ENCODE measurements around the gene TMEM147.
A peak's percentile ranks its signal among the peaks of the same experiment; 100 is the strongest.

The TMEM147 gene

GRCh38 chr19:35552534-35553384 lies 7.3 kb downstream of the TMEM147 start:
- in situ Hi-C loops (cut with MboI; ENCODE audit: low sequenced_read_pairs, unreplicated experiment) = no loop called here
- TF ChIP-seq, protein P1, sequence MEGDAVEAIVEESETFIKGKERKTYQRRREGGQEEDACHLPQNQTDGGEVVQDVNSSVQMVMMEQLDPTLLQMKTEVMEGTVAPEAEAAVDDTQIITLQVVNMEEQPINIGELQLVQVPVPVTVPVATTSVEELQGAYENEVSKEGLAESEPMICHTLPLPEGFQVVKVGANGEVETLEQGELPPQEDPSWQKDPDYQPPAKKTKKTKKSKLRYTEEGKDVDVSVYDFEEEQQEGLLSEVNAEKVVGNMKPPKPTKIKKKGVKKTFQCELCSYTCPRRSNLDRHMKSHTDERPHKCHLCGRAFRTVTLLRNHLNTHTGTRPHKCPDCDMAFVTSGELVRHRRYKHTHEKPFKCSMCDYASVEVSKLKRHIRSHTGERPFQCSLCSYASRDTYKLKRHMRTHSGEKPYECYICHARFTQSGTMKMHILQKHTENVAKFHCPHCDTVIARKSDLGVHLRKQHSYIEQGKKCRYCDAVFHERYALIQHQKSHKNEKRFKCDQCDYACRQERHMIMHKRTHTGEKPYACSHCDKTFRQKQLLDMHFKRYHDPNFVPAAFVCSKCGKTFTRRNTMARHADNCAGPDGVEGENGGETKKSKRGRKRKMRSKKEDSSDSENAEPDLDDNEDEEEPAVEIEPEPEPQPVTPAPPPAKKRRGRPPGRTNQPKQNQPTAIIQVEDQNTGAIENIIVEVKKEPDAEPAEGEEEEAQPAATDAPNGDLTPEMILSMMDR (IDR thresholded peaks at IDR 0.05; ENCODE audit: borderline replicate concordance, control extremely low read depth, extremely low read depth, insufficient read depth, missing control alignments) = no peak
- DNase-seq (ENCODE audit: low spot score) = no peak

- TF ChIP-seq, protein P1 (IDR thresholded peaks at IDR 0.05; ENCODE audit: borderline replicate concordance, control extremely low read depth, extremely low read depth, insufficient read depth, missing control alignments) = no peak
- no peak for DNase-seq (ENCODE audit: low spot score)
- in situ Hi-C loops (cut with MboI; ENCODE audit: low sequenced_read_pairs, unreplicated experiment) = no loop called here
Measured at GRCh38 chr19:35553385-35554000, 8.1 kb downstream of the TMEM147 start.

DNA sequence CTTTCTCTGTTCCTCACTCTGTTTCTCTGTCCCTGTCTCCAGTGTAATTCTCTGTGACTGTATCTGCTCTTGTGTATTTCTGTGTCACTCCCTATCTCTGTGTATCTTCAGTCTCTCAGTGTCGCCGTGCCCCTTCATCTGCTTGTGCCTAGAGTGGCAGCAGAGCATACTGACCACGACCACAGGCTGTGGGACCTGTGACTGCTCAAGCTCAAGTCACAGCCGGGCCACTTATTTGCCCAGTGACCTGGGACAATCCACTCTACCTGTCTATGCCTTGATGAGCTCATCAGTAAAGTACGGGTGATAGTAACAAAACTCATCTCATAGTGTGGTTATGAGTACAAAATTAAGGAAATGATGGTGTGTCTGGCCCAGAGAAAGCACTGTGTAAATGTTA lies 8.7 kb downstream of the TMEM147 start:
- in situ Hi-C loops (cut with MboI; ENCODE audit: low sequenced_read_pairs, unreplicated experiment) = no loop called here
- DNase-seq (ENCODE audit: low spot score) = no peak
- TF ChIP-seq, protein P1 (IDR thresholded peaks at IDR 0.05; ENCODE audit: borderline replicate concordance, control extremely low read depth, extremely low read depth, insufficient read depth, missing control alignments) = no peak

DNA sequence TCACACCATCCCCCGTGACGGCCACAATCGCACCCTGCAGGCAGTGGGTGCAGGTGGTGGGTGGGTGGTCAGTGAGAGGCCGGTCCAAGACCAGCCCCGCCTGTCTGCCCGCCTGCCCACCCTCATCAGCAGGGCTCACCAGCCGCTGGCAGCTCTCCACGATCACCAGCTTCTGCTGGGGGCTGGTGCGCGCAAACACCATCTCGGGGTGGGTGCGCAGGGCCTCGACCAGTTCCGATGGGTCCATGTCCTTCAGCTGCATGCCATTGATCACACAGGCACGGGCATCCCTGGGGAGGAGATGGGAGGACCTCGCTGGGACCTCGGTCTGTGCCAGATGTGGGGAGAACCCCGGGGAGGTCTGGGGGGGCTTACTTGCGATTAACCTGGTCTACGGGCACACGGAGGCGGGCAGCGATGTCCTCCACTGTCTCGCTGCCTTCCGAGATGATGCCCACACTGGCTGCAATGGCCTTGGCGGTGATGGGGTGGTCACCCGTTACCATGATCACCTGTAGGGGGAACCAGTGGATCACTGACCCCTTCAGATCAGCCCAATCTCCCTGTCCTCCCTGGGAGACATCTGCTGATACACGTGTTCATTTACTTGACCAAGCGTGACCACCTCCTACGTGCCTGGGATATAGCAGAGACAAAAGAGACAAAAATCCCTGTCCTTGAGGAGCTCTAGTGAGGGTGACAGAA lies 10.0 kb downstream of the TMEM147 start:
- TF ChIP-seq, protein P1 (IDR thresholded peaks at IDR 0.05; ENCODE audit: borderline replicate concordance, control extremely low read depth, extremely low read depth, insufficient read depth, missing control alignments) = no peak
- in situ Hi-C loops (cut with MboI; ENCODE audit: low sequenced_read_pairs, unreplicated experiment) = no loop called here
- peak; percentile 66 for DNase-seq (ENCODE audit: low spot score)

DNA sequence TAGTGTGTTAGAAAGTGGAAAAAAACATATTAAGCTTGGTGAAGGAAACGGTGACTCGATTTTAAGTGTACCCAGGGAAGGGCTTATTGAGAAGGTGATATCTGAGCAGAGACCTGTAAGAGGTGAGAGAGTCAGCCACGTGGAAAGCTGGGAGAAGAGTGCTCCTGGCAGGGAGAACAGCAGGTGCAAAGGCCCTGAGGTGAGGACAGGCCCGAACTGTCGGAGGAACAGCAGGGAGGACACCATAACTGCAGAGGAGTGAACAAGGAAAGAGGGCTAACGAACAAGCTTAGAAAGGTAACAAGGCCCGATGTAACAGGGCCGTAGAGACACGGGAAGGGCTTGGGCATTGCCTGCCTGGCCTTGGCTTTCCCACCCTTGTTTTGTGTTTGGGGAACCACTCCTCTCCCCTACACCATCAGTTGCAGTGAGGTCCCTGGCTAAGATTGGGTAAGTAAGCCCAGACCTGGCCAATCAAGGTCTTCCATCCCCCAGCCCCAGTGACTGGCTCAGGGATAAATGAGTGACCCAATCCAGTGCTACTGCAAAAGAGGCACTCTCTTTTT lies 10.7 kb downstream of the TMEM147 start:
- TF ChIP-seq, protein P1 (IDR thresholded peaks at IDR 0.05; ENCODE audit: borderline replicate concordance, control extremely low read depth, extremely low read depth, insufficient read depth, missing control alignments) = no peak
- no peak for DNase-seq (ENCODE audit: low spot score)
- in situ Hi-C loops (cut with MboI; ENCODE audit: low sequenced_read_pairs, unreplicated experiment) = no loop called here

GRCh38 chr19:35556846-35557538 lies 11.6 kb downstream of the TMEM147 start:
- no peak for DNase-seq (ENCODE audit: low spot score)
- TF ChIP-seq, protein P1 (IDR thresholded peaks at IDR 0.05; ENCODE audit: borderline replicate concordance, control extremely low read depth, extremely low read depth, insufficient read depth, missing control alignments) = no peak
- in situ Hi-C loops (cut with MboI; ENCODE audit: low sequenced_read_pairs, unreplicated experiment) = no loop called here

Measured in GM13976 (cell line).